ENCODE data around the gene TMEM267. TPM values are rescaled to one million over a fixed set of nuclear protein-coding genes. Genes with fewer than 3 reads are reported as not detected.

TMEM267 gene
- total and polyA plus RNA-seq, 2 of the 8 experiments (the other 6 are each of a cell fraction or from before 2014, with no cell fraction given): 4.8 to 6.2 TPM

DNA sequence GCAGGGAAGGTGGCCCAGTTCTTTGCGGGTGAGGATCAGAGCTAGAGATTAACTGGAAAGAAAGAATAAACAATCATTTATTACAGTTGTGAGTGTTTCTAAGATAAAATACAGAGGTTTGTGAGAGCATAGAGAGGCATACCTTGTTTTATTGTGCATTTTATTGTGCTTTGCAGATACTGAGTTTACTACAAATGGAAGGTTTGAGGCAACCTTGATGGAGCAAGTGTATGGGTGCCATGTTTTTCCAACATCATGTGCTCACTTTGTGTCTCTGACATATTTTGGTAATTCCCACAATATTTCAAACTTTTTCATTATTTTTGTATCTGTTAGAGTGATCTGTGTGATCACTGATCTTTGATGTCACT is 32.0 kb upstream of the TMEM267 start:
- Histone ChIP-seq H3K79me1 (ENCODE audit: low read depth, low read length) (no peaks in the 10 kb centered on the region), H3K18ac (ENCODE audit: extremely low read depth, low read length) (no peak overlapping the region), H2BK20ac (ENCODE audit: low read length) (no peak overlapping the region), H3K56ac (replicated peaks; ENCODE audit: insufficient read length, low read depth, low read length) (peak overlapping the region; percentile 77), H3K4me3 (ENCODE audit: extremely low read depth in 1 of 4, insufficient read depth in 2 of 4, low read depth in 3 of 4, low read length in 4 of 4) (peak overlapping the region; percentile 77 to 88 (median 86); a peak in 5 of 8 replicates), H2BK15ac (ENCODE audit: low read length) (no peak overlapping the region), H2BK12ac (ENCODE audit: low read depth, low read length) (no peak overlapping the region), H2BK120ac (replicated peaks; ENCODE audit: low read depth, low read length) (no peak overlapping the region), H3K23me2 (ENCODE audit: low read depth, low read length) (peaks cover 6% of the 10 kb centered on the region; the same call in 1 of the 2 replicates), H4K91ac (replicated peaks; ENCODE audit: insufficient read length, low read length) (no peak overlapping the region), H3K4ac (replicated peaks; ENCODE audit: insufficient read length, low read depth, low read length) (no peak overlapping the region), H3K4me2 (ENCODE audit: insufficient read depth in 1 of 2, low read depth in 2 of 2, low read length in 2 of 2) (peak overlapping the region; percentile 70 to 84), H4K20me1 (replicated peaks in 1 of 2; ENCODE audit: control insufficient read depth in 1 of 2, insufficient read depth in 2 of 2, low read length in 2 of 2) (no peaks in the 10 kb centered on the region), H2BK5ac (ENCODE audit: low read depth, low read length) (no peak overlapping the region), H2AK5ac (ENCODE audit: low read depth, low read length) (no peak overlapping the region), H3K23ac (ENCODE audit: insufficient read length) (no peak overlapping the region), H4K8ac (ENCODE audit: extremely low read depth, insufficient read depth, low read length) (no peak overlapping the region), H4K5ac (ENCODE audit: insufficient read length, low read depth, low read length) (no peak overlapping the region), H3K36me3 (ENCODE audit: control insufficient read depth in 2 of 4, insufficient read depth in 4 of 4, low read length in 3 of 4) (peaks cover 0 to 2% (median 0%) of the 10 kb centered on the region in 4 experiments; a peak in 1 of 8 replicates), H3K9me3 (ENCODE audit: insufficient read depth in 2 of 2, low read depth in 1 of 2, low read length in 1 of 2) (peaks cover 0 to 14% of the 10 kb centered on the region in 2 experiments; a peak in 2 of 4 replicates), H3K4me1 (replicated peaks in 1 of 4; ENCODE audit: control insufficient read depth in 3 of 4, insufficient read depth in 4 of 4, low read length in 3 of 4) (peaks cover 0 to 4% (median 0%) of the 10 kb centered on the region in 4 experiments; a peak in 2 of 7 replicates), H3K79me2 (ENCODE audit: control insufficient read depth in 1 of 2, insufficient read depth in 2 of 2, low read length in 2 of 2) (peaks cover 0 to 19% of the 10 kb centered on the region in 2 experiments; a peak in 3 of 4 replicates), H3K27ac (ENCODE audit: low read depth, low read length) (peak overlapping the region; percentile 49; the same call in 1 of the 2 replicates), H2AFZ (ENCODE audit: low read length) (peak overlapping the region; percentile 37; the same call in 1 of the 2 replicates), H3K9ac (replicated peaks in 1 of 4; ENCODE audit: extremely low read depth in 1 of 4, low read depth in 3 of 4, low read length in 3 of 4) (peak overlapping the region in 2 of 4 experiments; percentile 48 to 62; a peak in 4 of 7 replicates), H3K14ac (ENCODE audit: insufficient read length) (no peak overlapping the region), H3K27me3 (replicated peaks in 1 of 4; ENCODE audit: control insufficient read depth in 3 of 4, extremely low read depth in 1 of 4, insufficient read depth in 3 of 4, low read length in 3 of 4) (no peaks in the 10 kb centered on the region)
- FAIRE-seq (no peak), DNase-seq (ENCODE audit: low read depth in 1 of 2, low spot score in 2 of 2) (no peak)
- TF ChIP-seq SP2 (IDR thresholded peaks at IDR 0.05; ENCODE audit: low read length): no peak
- no peak for TF ChIP-seq SUZ12 (IDR thresholded peaks at IDR 0.05; ENCODE audit: low read length)
- peak; percentile 1 for TF ChIP-seq KDM4A (IDR thresholded peaks at IDR 0.05; ENCODE audit: low read depth, low read length, severe bottlenecking)
- ChIA-PET CTCF (ENCODE audit: partially characterized antibody) (interaction anchor here (0.9 kb wide), 1 partner anchor 31 kb away, joined by 3 read pairs; no protein-coding TSS in a partner anchor), POLR2A (ENCODE audit: partially characterized antibody) (interaction anchor here (0.9 to 2.4 kb wide), 7 partner anchors 9 to 106 kb away, joined by 3 to 19 read pairs (median 3); partner anchors contain the start of gene PAIP1)
- 83% methylated on average over 1 of the region's 1 CpG; no CpG with 5 or more reads in 1 of the 2 experiments for WGBS, 2 experiments (ENCODE audit: extremely low coverage in 1 of 2, insufficient coverage in 1 of 2, insufficient read length in 1 of 2, insufficient replicate concordance in 2 of 2, low coverage in 1 of 2, low lambda C conversion rate in 2 of 2, missing lambda C conversion rate in 1 of 2)

Measured in H1 (cell line).